ENCODE data around the gene TRIM27. TPM values are rescaled to one million over a fixed set of nuclear protein-coding genes. Genes with fewer than 3 reads are reported as not detected.
A peak's percentile ranks its signal among the peaks of the same experiment; 100 is the strongest.

Gene TRIM27
- total and polyA plus RNA-seq, 10 of the 15 experiments (the other 5 are each of a cell fraction or from before 2014, with no cell fraction given): 18.5 to 74.7 (median 58.0) TPM

DNA sequence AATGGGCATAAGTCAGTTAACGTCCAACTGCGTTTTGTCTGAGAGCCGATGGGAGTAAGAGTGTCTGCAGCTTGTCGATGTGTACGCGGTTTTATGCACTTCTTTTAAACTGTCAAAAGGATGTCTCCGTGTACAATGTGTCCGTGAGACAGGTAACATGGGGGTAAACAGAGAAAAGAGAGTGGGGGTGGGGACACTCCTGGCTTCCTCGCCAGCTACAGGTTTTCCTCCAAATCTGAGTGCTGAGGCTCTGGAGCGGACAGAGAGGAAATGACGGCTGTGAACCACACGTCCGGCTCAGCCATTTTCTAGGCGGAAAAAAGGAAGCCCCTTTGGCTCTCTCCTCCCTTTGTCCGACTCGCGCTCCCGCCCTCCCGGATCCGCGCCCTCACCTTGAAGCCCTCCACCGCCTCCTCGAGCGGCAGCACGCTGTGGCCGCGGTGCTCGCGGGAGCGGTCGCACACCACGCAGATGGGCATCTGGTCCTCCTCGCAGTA is 916 bp downstream of the TRIM27 start:
- under 1% methylated on average over 33 of the region's 33 CpGs for WGBS (ENCODE audit: insufficient coverage, insufficient replicate concordance, low lambda C conversion rate, missing lambda C conversion rate)
- ATAC-seq (peak; percentile 69), DNase-seq (ENCODE audit: low read depth, low spot score) (no peak), FAIRE-seq (no peak)
- ChIA-PET SMC1A (ENCODE audit: uncharacterized antibody, unreplicated experiment) (interaction anchor here (0.7 to 1.7 kb wide), 4 partner anchors 13 to 55 kb away, joined by 3 to 9 read pairs (median 5); no protein-coding TSS in a partner anchor), CTCF (interaction anchor here (1.1 to 3.5 kb wide), 6 partner anchors 17 to 85 kb away, joined by 3 to 18 read pairs (median 4); no protein-coding TSS in a partner anchor), POLR2A (interaction anchor here (0.6 to 3.2 kb wide), 6 partner anchors 18 to 193 kb away, joined by 3 to 33 read pairs (median 4); no protein-coding TSS in a partner anchor), RAD21 (ENCODE audit: unreplicated experiment) (interaction anchor here (0.6 to 1.8 kb wide), 4 partner anchors 12 to 72 kb away, joined by 3 to 8 read pairs (median 4); no protein-coding TSS in a partner anchor)
- peak overlapping the region; percentile 91 for H3K4me2 ChIP-seq (ENCODE audit: control insufficient read depth, insufficient read depth)
- H2AFZ ChIP-seq (ENCODE audit: control insufficient read depth, low read depth, low read length): peak overlapping the region; percentile 91
- intact Hi-C loops (cut with micrococcal nuclease; ENCODE audit: unreplicated experiment) (loop anchor here (2.0 kb wide), 2 partner anchors 18 to 26 kb away; no protein-coding TSS in a partner anchor), in situ Hi-C loops (cut with MboI) (no loop called here)
- H3K9ac ChIP-seq (ENCODE audit: control insufficient read depth, insufficient read depth, low read length): peak overlapping the region; percentile 85
- H3K4me1 ChIP-seq (ENCODE audit: control insufficient read depth, insufficient read depth, low read length): peaks cover 17% of the 10 kb centered on the region
- no peaks in the 10 kb centered on the region for H3K27me3 ChIP-seq (replicated peaks in 1 of 2; ENCODE audit: control insufficient read depth in 2 of 2, insufficient read depth in 2 of 2, low read length in 1 of 2)
- BruUV-seq (replicated peaks): no TSS peak
- H3K36me3 ChIP-seq (ENCODE audit: control insufficient read depth in 2 of 2, insufficient read depth in 2 of 2, low read length in 1 of 2): peaks cover 9 to 17% of the 10 kb centered on the region in 2 experiments
- H4K20me1 ChIP-seq (ENCODE audit: control insufficient read depth, insufficient read depth): no peaks in the 10 kb centered on the region
- H3K4me3 ChIP-seq: peak overlapping the region; percentile 87
- H3K9me3 ChIP-seq (replicated peaks; ENCODE audit: control insufficient read depth, insufficient read depth, low read length): no peaks in the 10 kb centered on the region
- H3K79me2 ChIP-seq (ENCODE audit: control insufficient read depth, insufficient read depth, low read length): peaks cover 49% of the 10 kb centered on the region
- peak overlapping the region; percentile 94 for H3K27ac ChIP-seq (ENCODE audit: control insufficient read depth, insufficient read depth)
- TF ChIP-seq TAF1 (IDR thresholded peaks at IDR 0.05; ENCODE audit: borderline replicate concordance, low read depth, low read length) (peak; percentile 47; the same call in 1 of the 2 replicates), SP1 (IDR thresholded peaks at IDR 0.05; ENCODE audit: low read depth, low read length) (no peak), POLR2A (IDR thresholded peaks at IDR 0.05; ENCODE audit: low read depth, low read length) (no peak), NBN (IDR thresholded peaks at IDR 0.05) (0 out of 2 replicates have a peak, but pooled peaks have one; percentile 11), STAT3 (IDR thresholded peaks at IDR 0.05; ENCODE audit: low read depth, low read length) (no peak), USF1 (IDR thresholded peaks at IDR 0.05; ENCODE audit: borderline replicate concordance, extremely low read length, insufficient read depth, low read depth, low read length) (no peak), TCF3 (IDR thresholded peaks at IDR 0.05; ENCODE audit: borderline replicate concordance, insufficient read depth, low read depth, low read length) (no peak), LARP7 (IDR thresholded peaks at IDR 0.05) (no peak; the same call in 1 of the 2 replicates), BHLHE40 (IDR thresholded peaks at IDR 0.05; ENCODE audit: borderline replicate concordance in 1 of 2, low read depth in 2 of 2, low read length in 1 of 2) (no peak), POLR2AphosphoS2 (IDR thresholded peaks at IDR 0.05; ENCODE audit: low read depth, low read length) (no peak), NFXL1 (IDR thresholded peaks at IDR 0.05; ENCODE audit: borderline replicate concordance) (no peak), SMAD5 (IDR thresholded peaks at IDR 0.05; ENCODE audit: low read depth) (peak; percentile 80), RCOR1 (conservative IDR thresholded peaks at IDR 0.05; ENCODE audit: low read depth, low read length) (no peak), KLF5 (IDR thresholded peaks at IDR 0.05; ENCODE audit: partially characterized antibody) (no peak), FOS (IDR thresholded peaks at IDR 0.05; ENCODE audit: borderline replicate concordance, extremely low read depth, insufficient read length) (no peak), IRF4 (IDR thresholded peaks at IDR 0.05; ENCODE audit: low read depth, low read length) (no peak), ATF7 (IDR thresholded peaks at IDR 0.05; ENCODE audit: low read depth) (no peak), RB1 (IDR thresholded peaks at IDR 0.05; ENCODE audit: borderline replicate concordance) (0 out of 2 replicates have a peak, but pooled peaks have one; percentile 52)
- TF ChIP-seq, protein P1, sequence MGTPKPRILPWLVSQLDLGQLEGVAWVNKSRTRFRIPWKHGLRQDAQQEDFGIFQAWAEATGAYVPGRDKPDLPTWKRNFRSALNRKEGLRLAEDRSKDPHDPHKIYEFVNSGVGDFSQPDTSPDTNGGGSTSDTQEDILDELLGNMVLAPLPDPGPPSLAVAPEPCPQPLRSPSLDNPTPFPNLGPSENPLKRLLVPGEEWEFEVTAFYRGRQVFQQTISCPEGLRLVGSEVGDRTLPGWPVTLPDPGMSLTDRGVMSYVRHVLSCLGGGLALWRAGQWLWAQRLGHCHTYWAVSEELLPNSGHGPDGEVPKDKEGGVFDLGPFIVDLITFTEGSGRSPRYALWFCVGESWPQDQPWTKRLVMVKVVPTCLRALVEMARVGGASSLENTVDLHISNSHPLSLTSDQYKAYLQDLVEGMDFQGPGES (IDR thresholded peaks at IDR 0.05): no peak
- TF ChIP-seq, protein P2, sequence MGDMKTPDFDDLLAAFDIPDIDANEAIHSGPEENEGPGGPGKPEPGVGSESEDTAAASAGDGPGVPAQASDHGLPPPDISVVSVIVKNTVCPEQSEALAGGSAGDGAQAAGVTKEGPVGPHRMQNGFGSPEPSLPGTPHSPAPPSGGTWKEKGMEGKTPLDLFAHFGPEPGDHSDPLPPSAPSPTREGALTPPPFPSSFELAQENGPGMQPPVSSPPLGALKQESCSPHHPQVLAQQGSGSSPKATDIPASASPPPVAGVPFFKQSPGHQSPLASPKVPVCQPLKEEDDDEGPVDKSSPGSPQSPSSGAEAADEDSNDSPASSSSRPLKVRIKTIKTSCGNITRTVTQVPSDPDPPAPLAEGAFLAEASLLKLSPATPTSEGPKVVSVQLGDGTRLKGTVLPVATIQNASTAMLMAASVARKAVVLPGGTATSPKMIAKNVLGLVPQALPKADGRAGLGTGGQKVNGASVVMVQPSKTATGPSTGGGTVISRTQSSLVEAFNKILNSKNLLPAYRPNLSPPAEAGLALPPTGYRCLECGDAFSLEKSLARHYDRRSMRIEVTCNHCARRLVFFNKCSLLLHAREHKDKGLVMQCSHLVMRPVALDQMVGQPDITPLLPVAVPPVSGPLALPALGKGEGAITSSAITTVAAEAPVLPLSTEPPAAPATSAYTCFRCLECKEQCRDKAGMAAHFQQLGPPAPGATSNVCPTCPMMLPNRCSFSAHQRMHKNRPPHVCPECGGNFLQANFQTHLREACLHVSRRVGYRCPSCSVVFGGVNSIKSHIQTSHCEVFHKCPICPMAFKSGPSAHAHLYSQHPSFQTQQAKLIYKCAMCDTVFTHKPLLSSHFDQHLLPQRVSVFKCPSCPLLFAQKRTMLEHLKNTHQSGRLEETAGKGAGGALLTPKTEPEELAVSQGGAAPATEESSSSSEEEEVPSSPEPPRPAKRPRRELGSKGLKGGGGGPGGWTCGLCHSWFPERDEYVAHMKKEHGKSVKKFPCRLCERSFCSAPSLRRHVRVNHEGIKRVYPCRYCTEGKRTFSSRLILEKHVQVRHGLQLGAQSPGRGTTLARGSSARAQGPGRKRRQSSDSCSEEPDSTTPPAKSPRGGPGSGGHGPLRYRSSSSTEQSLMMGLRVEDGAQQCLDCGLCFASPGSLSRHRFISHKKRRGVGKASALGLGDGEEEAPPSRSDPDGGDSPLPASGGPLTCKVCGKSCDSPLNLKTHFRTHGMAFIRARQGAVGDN (IDR thresholded peaks at IDR 0.05): 0 out of 2 replicates have a peak, but pooled peaks have one; percentile 48
